Activated CD8-positive, alpha-beta memory T cell treated with anti-CD3 and anti-CD28 coated beads, Interleukin-2, amount 50 U/mL, for 24 hours (primary cell): Measurements from ENCODE around the gene ZRSR2.

ENCODE experiments used
- DNase-seq: peaks from one replicate; pipeline ENCODE4 v3.0.0-alpha.2; 2020; ENCODE audit errors: extremely low read depth

ZRSR2 gene

GRCh38 chrX:15854080-15854655, 63.9 kb downstream of the ZRSR2 start:
- DNase-seq = no peak

- DNase-seq = peak; percentile 66
These were observed 64.7 kb downstream of the ZRSR2 start, which contains the start of gene AP1S2 for GRCh38 chrX:15854712-15855567. Gene AP1S2, minus strand, starts transcription at chrX:15854813. Its CDS starts 2,289 bp downstream, at chrX:15852524.

- no peak for DNase-seq
These were observed 65.4 kb downstream of the ZRSR2 start for GRCh38 chrX:15855568-15856221.

GRCh38 chrX:15856222-15856587, 65.9 kb downstream of the ZRSR2 start:
- no peak for DNase-seq

GRCh38 chrX:15856636-15857035, 66.4 kb downstream of the ZRSR2 start:
- DNase-seq = no peak

GRCh38 chrX:15858051-15858450, 67.8 kb downstream of the ZRSR2 start:
- no peak for DNase-seq

- DNase-seq = no peak
These were observed 70.6 kb downstream of the ZRSR2 start for GRCh38 chrX:15860921-15861320.

- no peak for DNase-seq
These were observed 73.7 kb downstream of the ZRSR2 start for GRCh38 chrX:15864023-15864422.

GRCh38 chrX:15864629-15865028, 74.3 kb downstream of the ZRSR2 start:
- DNase-seq = no peak

- no peak for DNase-seq
These were observed 75.9 kb downstream of the ZRSR2 start for GRCh38 chrX:15866147-15866546.

- DNase-seq = no peak
These were observed 79.4 kb downstream of the ZRSR2 start for GRCh38 chrX:15869695-15870094.

GRCh38 chrX:15870310-15870709, 80.0 kb downstream of the ZRSR2 start:
- no peak for DNase-seq
